ENCODE data around the gene SEMA6B. TPM values are rescaled to one million over a fixed set of nuclear protein-coding genes. Genes with fewer than 3 reads are reported as not detected.

The SEMA6B gene
- total and polyA plus RNA-seq, 10 donors: 5.5 to 85.0 (median 46.5) TPM

GRCh38 chr19:4505570-4506448 is 53.7 kb downstream of the SEMA6B start:
- DNase-seq: no peak
- TF ChIP-seq POLR2AphosphoS5 (IDR thresholded peaks at IDR 0.05): peak in 1 of 3 donors; percentile 16
- TF ChIP-seq, protein P1, sequence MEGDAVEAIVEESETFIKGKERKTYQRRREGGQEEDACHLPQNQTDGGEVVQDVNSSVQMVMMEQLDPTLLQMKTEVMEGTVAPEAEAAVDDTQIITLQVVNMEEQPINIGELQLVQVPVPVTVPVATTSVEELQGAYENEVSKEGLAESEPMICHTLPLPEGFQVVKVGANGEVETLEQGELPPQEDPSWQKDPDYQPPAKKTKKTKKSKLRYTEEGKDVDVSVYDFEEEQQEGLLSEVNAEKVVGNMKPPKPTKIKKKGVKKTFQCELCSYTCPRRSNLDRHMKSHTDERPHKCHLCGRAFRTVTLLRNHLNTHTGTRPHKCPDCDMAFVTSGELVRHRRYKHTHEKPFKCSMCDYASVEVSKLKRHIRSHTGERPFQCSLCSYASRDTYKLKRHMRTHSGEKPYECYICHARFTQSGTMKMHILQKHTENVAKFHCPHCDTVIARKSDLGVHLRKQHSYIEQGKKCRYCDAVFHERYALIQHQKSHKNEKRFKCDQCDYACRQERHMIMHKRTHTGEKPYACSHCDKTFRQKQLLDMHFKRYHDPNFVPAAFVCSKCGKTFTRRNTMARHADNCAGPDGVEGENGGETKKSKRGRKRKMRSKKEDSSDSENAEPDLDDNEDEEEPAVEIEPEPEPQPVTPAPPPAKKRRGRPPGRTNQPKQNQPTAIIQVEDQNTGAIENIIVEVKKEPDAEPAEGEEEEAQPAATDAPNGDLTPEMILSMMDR (IDR thresholded peaks at IDR 0.05 in 8 of 11, conservative IDR thresholded peaks at IDR 0.05 in 3 of 11): no peak
- Histone ChIP-seq H3K4me1 (peaks cover 0 to 9% (median 0%) of the 10 kb centered on the region in 6 donors), H3K27me3 (replicated peaks in 1 of 7) (no peaks in the 10 kb centered on the region), H3K36me3 (peaks cover 0 to 78% (median 33%) of the 10 kb centered on the region in 6 donors), H3K9me3 (no peaks in the 10 kb centered on the region), H3K4me3 (no peak overlapping the region), H3K27ac (no peak overlapping the region)
- 95 to 97% (median 96%) methylated on average over 34 of the region's 34 CpGs for WGBS, 5 donors
- intact Hi-C loops (cut with DNase I; ENCODE audit: low total_unique reads): no loop called here

- H3K4me1 ChIP-seq: peaks cover 0 to 9% (median 0%) of the 10 kb centered on the region in 6 donors
- TF ChIP-seq POLR2A (IDR thresholded peaks at IDR 0.05): no peak
- TF ChIP-seq POLR2AphosphoS5 (IDR thresholded peaks at IDR 0.05): peak in 1 of 3 donors; percentile 41
- TF ChIP-seq, protein P1 (IDR thresholded peaks at IDR 0.05 in 8 of 11, conservative IDR thresholded peaks at IDR 0.05 in 3 of 11): no peak
- peaks cover 0 to 85% (median 40%) of the 10 kb centered on the region in 6 donors for H3K36me3 ChIP-seq
- intact Hi-C loops (cut with DNase I; ENCODE audit: low total_unique reads): no loop called here
- no peaks in the 10 kb centered on the region for H3K27me3 ChIP-seq (replicated peaks in 1 of 7)
- no peak overlapping the region for H3K27ac ChIP-seq
- 73 to 92% (median 77%) methylated on average over 9 to 15 of the region's 15 CpGs for WGBS, 5 donors
- DNase-seq: no peak
- no peaks in the 10 kb centered on the region for H3K9me3 ChIP-seq
- H3K4me3 ChIP-seq: no peak overlapping the region
Observed at GRCh38 chr19:4504891-4505569, 54.5 kb downstream of the SEMA6B start.

DNA sequence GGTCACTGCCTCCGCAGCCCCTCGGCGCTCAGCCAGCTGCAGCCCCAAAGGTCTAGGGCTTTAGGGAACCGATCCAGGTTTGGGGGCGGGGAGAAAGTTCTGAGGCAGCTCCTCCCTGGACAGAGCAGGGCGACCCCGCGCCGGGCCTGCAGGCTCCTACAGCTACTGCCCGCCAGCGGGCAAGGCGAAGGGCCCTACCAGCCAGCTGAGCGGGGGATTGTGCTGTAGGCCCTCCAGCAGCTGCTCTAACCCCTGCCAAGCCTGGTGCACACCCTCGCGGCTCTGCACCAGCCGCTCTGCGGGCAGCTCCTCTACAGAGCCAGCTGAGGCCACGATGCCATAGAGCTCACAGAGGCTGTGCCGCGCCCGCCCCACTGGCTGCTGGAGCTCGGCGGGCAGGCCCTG is 55.2 kb downstream of the SEMA6B start:
- no peak overlapping the region for H3K4me3 ChIP-seq
- H3K36me3 ChIP-seq: peaks cover 0 to 93% (median 47%) of the 10 kb centered on the region in 6 donors
- H3K4me1 ChIP-seq: peaks cover 0 to 9% (median 0%) of the 10 kb centered on the region in 6 donors
- DNase-seq: no peak
- 73 to 92% (median 89%) methylated on average over 4 to 23 of the region's 23 CpGs for WGBS, 5 donors
- H3K27me3 ChIP-seq (replicated peaks in 1 of 7): no peaks in the 10 kb centered on the region
- intact Hi-C loops (cut with DNase I; ENCODE audit: low total_unique reads): no loop called here
- no peaks in the 10 kb centered on the region for H3K9me3 ChIP-seq
- TF ChIP-seq POLR2A (IDR thresholded peaks at IDR 0.05) (no peak), POLR2AphosphoS5 (IDR thresholded peaks at IDR 0.05) (peak in 1 of 3 donors; percentile 17)
- H3K27ac ChIP-seq: no peak overlapping the region

- Histone ChIP-seq H3K27me3 (replicated peaks in 1 of 7) (no peaks in the 10 kb centered on the region), H3K27ac (no peak overlapping the region), H3K36me3 (peaks cover 0 to 98% (median 52%) of the 10 kb centered on the region in 6 donors), H3K4me1 (peaks cover 0 to 9% (median 0%) of the 10 kb centered on the region in 6 donors), H3K9me3 (no peaks in the 10 kb centered on the region), H3K4me3 (no peak overlapping the region)
- WGBS, 5 donors: 84 to 87% (median 86%) methylated on average over 9 to 10 of the region's 10 CpGs
- no peak for DNase-seq
- TF ChIP-seq POLR2AphosphoS5 (IDR thresholded peaks at IDR 0.05): no peak
- TF ChIP-seq, protein P1 (IDR thresholded peaks at IDR 0.05 in 8 of 11, conservative IDR thresholded peaks at IDR 0.05 in 3 of 11): no peak
- intact Hi-C loops (cut with DNase I; ENCODE audit: low total_unique reads): no loop called here
Observed at GRCh38 chr19:4503825-4504170, 55.7 kb downstream of the SEMA6B start.

Data from spleen (tissue), 11 donors.